ENCODE results near the gene ZNF385B.

Gene ZNF385B

GRCh38 chr2:179726461-179727180, 134.8 kb downstream of the ZNF385B start:
- no peaks in the 10 kb centered on the region for H3K36me3 ChIP-seq (ENCODE audit: insufficient read depth, low read depth, low read length)
- H3K4me1 ChIP-seq (ENCODE audit: insufficient read depth, low read length), result no peaks in the 10 kb centered on the region
- no peak overlapping the region for H3K9ac ChIP-seq (ENCODE audit: low read depth, low read length)
- H3K4me3 ChIP-seq (ENCODE audit: low read length), result no peak overlapping the region
- H3K27ac ChIP-seq (ENCODE audit: low read length), result no peak overlapping the region
- no peaks in the 10 kb centered on the region for H3K27me3 ChIP-seq (ENCODE audit: insufficient read depth, low read length)
- H3K9me3 ChIP-seq (ENCODE audit: insufficient read depth, low read depth, low read length), result no peaks in the 10 kb centered on the region

- no peaks in the 10 kb centered on the region for H3K36me3 ChIP-seq (ENCODE audit: insufficient read depth, low read depth, low read length)
- no peak overlapping the region for H3K9ac ChIP-seq (ENCODE audit: low read depth, low read length)
- H3K9me3 ChIP-seq (ENCODE audit: insufficient read depth, low read depth, low read length), result no peaks in the 10 kb centered on the region
- no peaks in the 10 kb centered on the region for H3K27me3 ChIP-seq (ENCODE audit: insufficient read depth, low read length)
- no peaks in the 10 kb centered on the region for H3K4me1 ChIP-seq (ENCODE audit: insufficient read depth, low read length)
- H3K4me3 ChIP-seq (ENCODE audit: low read length), result no peak overlapping the region
- H3K27ac ChIP-seq (ENCODE audit: low read length), result no peak overlapping the region
Measured at GRCh38 chr2:179724403-179724802, 137.0 kb downstream of the ZNF385B start.

- Histone ChIP-seq H3K9me3 (ENCODE audit: insufficient read depth, low read depth, low read length) (no peaks in the 10 kb centered on the region), H3K4me1 (ENCODE audit: insufficient read depth, low read length) (no peaks in the 10 kb centered on the region), H3K9ac (ENCODE audit: low read depth, low read length) (no peak overlapping the region), H3K4me3 (ENCODE audit: low read length) (no peak overlapping the region), H3K27ac (ENCODE audit: low read length) (no peak overlapping the region), H3K27me3 (ENCODE audit: insufficient read depth, low read length) (no peaks in the 10 kb centered on the region), H3K36me3 (ENCODE audit: insufficient read depth, low read depth, low read length) (no peaks in the 10 kb centered on the region)
Measured at GRCh38 chr2:179720173-179720772, 141.1 kb downstream of the ZNF385B start.

- Histone ChIP-seq H3K27me3 (ENCODE audit: insufficient read depth, low read length) (no peaks in the 10 kb centered on the region), H3K4me3 (ENCODE audit: low read length) (no peak overlapping the region), H3K36me3 (ENCODE audit: insufficient read depth, low read depth, low read length) (no peaks in the 10 kb centered on the region), H3K4me1 (ENCODE audit: insufficient read depth, low read length) (no peaks in the 10 kb centered on the region), H3K9me3 (ENCODE audit: insufficient read depth, low read depth, low read length) (no peaks in the 10 kb centered on the region), H3K27ac (ENCODE audit: low read length) (no peak overlapping the region), H3K9ac (ENCODE audit: low read depth, low read length) (no peak overlapping the region)
Measured at GRCh38 chr2:179715871-179716270, 145.5 kb downstream of the ZNF385B start.

GRCh38 chr2:179715196-179715595, 146.2 kb downstream of the ZNF385B start:
- Histone ChIP-seq H3K36me3 (ENCODE audit: insufficient read depth, low read depth, low read length) (no peaks in the 10 kb centered on the region), H3K4me3 (ENCODE audit: low read length) (no peak overlapping the region), H3K9me3 (ENCODE audit: insufficient read depth, low read depth, low read length) (no peaks in the 10 kb centered on the region), H3K9ac (ENCODE audit: low read depth, low read length) (no peak overlapping the region), H3K27me3 (ENCODE audit: insufficient read depth, low read length) (no peaks in the 10 kb centered on the region), H3K4me1 (ENCODE audit: insufficient read depth, low read length) (no peaks in the 10 kb centered on the region), H3K27ac (ENCODE audit: low read length) (no peak overlapping the region)

- H3K4me3 ChIP-seq (ENCODE audit: low read length), result no peak overlapping the region
- no peak overlapping the region for H3K9ac ChIP-seq (ENCODE audit: low read depth, low read length)
- 0 out of 2 replicates have a peak, but pooled peaks cover 5% of the 10 kb centered on the region for H3K4me1 ChIP-seq (ENCODE audit: insufficient read depth, low read length)
- no peaks in the 10 kb centered on the region for H3K27me3 ChIP-seq (ENCODE audit: insufficient read depth, low read length)
- H3K9me3 ChIP-seq (ENCODE audit: insufficient read depth, low read depth, low read length), result no peaks in the 10 kb centered on the region
- no peak overlapping the region for H3K27ac ChIP-seq (ENCODE audit: low read length)
- no peaks in the 10 kb centered on the region for H3K36me3 ChIP-seq (ENCODE audit: insufficient read depth, low read depth, low read length)
Measured at GRCh38 chr2:179712825-179713224, 148.6 kb downstream of the ZNF385B start.

- H3K4me1 ChIP-seq (ENCODE audit: insufficient read depth, low read length), result 0 out of 2 replicates have a peak, but pooled peaks cover 5% of the 10 kb centered on the region
- no peaks in the 10 kb centered on the region for H3K36me3 ChIP-seq (ENCODE audit: insufficient read depth, low read depth, low read length)
- H3K4me3 ChIP-seq (ENCODE audit: low read length), result no peak overlapping the region
- H3K27ac ChIP-seq (ENCODE audit: low read length), result no peak overlapping the region
- no peak overlapping the region for H3K9ac ChIP-seq (ENCODE audit: low read depth, low read length)
- H3K27me3 ChIP-seq (ENCODE audit: insufficient read depth, low read length), result no peaks in the 10 kb centered on the region
- H3K9me3 ChIP-seq (ENCODE audit: insufficient read depth, low read depth, low read length), result no peaks in the 10 kb centered on the region
Measured at GRCh38 chr2:179711375-179711774, 150.0 kb downstream of the ZNF385B start.

- no peaks in the 10 kb centered on the region for H3K27me3 ChIP-seq (ENCODE audit: insufficient read depth, low read length)
- no peak overlapping the region for H3K9ac ChIP-seq (ENCODE audit: low read depth, low read length)
- H3K27ac ChIP-seq (ENCODE audit: low read length), result no peak overlapping the region
- H3K36me3 ChIP-seq (ENCODE audit: insufficient read depth, low read depth, low read length), result no peaks in the 10 kb centered on the region
- H3K4me1 ChIP-seq (ENCODE audit: insufficient read depth, low read length), result no peaks in the 10 kb centered on the region
- no peaks in the 10 kb centered on the region for H3K9me3 ChIP-seq (ENCODE audit: insufficient read depth, low read depth, low read length)
- H3K4me3 ChIP-seq (ENCODE audit: low read length), result no peak overlapping the region
Measured at GRCh38 chr2:179703702-179704101, 157.7 kb downstream of the ZNF385B start.

GRCh38 chr2:179702912-179703311, 158.5 kb downstream of the ZNF385B start:
- Histone ChIP-seq H3K9ac (ENCODE audit: low read depth, low read length) (no peak overlapping the region), H3K9me3 (ENCODE audit: insufficient read depth, low read depth, low read length) (no peaks in the 10 kb centered on the region), H3K36me3 (ENCODE audit: insufficient read depth, low read depth, low read length) (no peaks in the 10 kb centered on the region), H3K4me1 (ENCODE audit: insufficient read depth, low read length) (no peaks in the 10 kb centered on the region), H3K4me3 (ENCODE audit: low read length) (no peak overlapping the region), H3K27me3 (ENCODE audit: insufficient read depth, low read length) (no peaks in the 10 kb centered on the region), H3K27ac (ENCODE audit: low read length) (no peak overlapping the region)

GRCh38 chr2:179701524-179702110, 159.8 kb downstream of the ZNF385B start:
- Histone ChIP-seq H3K36me3 (ENCODE audit: insufficient read depth, low read depth, low read length) (no peaks in the 10 kb centered on the region), H3K4me3 (ENCODE audit: low read length) (no peak overlapping the region), H3K27ac (ENCODE audit: low read length) (no peak overlapping the region)

GRCh38 chr2:179695486-179695885, 165.9 kb downstream of the ZNF385B start:
- Histone ChIP-seq H3K4me3 (ENCODE audit: low read length) (no peak overlapping the region), H3K36me3 (ENCODE audit: insufficient read depth, low read depth, low read length) (no peaks in the 10 kb centered on the region), H3K4me1 (ENCODE audit: insufficient read depth, low read length) (no peaks in the 10 kb centered on the region), H3K9me3 (ENCODE audit: insufficient read depth, low read depth, low read length) (no peaks in the 10 kb centered on the region), H3K27ac (ENCODE audit: low read length) (no peak overlapping the region), H3K9ac (ENCODE audit: low read depth, low read length) (no peak overlapping the region), H3K27me3 (ENCODE audit: insufficient read depth, low read length) (no peaks in the 10 kb centered on the region)

More at GRCh38 chr2:179701524-179702110, 159.8 kb downstream of the ZNF385B start:
- H3K27me3 ChIP-seq (ENCODE audit: insufficient read depth, low read length), result no peaks in the 10 kb centered on the region
- no peaks in the 10 kb centered on the region for H3K9me3 ChIP-seq (ENCODE audit: insufficient read depth, low read depth, low read length)
- H3K4me1 ChIP-seq (ENCODE audit: insufficient read depth, low read length), result no peaks in the 10 kb centered on the region
- H3K9ac ChIP-seq (ENCODE audit: low read depth, low read length), result no peak overlapping the region

- H3K4me3 ChIP-seq (ENCODE audit: low read length), result no peak overlapping the region
- no peaks in the 10 kb centered on the region for H3K4me1 ChIP-seq (ENCODE audit: insufficient read depth, low read length)
- H3K27ac ChIP-seq (ENCODE audit: low read length), result no peak overlapping the region
- H3K9ac ChIP-seq (ENCODE audit: low read depth, low read length), result no peak overlapping the region
- H3K27me3 ChIP-seq (ENCODE audit: insufficient read depth, low read length), result no peaks in the 10 kb centered on the region
- H3K36me3 ChIP-seq (ENCODE audit: insufficient read depth, low read depth, low read length), result no peaks in the 10 kb centered on the region
- no peaks in the 10 kb centered on the region for H3K9me3 ChIP-seq (ENCODE audit: insufficient read depth, low read depth, low read length)
Measured at GRCh38 chr2:179694963-179695362, 166.4 kb downstream of the ZNF385B start.

Data from iPS-20b (cell line).